ENCODE results near the gene CCSER1. TPM values are rescaled to one million over a fixed set of nuclear protein-coding genes. Genes with fewer than 3 reads are reported as not detected.

The CCSER1 gene
- polyA plus RNA-seq, 1 donor from 2014 or later, result 20.8 TPM

GRCh38 chr4:90148574-90149148 is 21.5 kb downstream of the CCSER1 start:
- Histone ChIP-seq H3K27ac (ENCODE audit: low read length) (no peak overlapping the region), H3K9ac (ENCODE audit: low read length) (no peak overlapping the region), H3K9me2 (ENCODE audit: insufficient read depth, low read length) (no peaks in the 10 kb centered on the region), H3K36me3 (ENCODE audit: insufficient read depth, low read length) (no peaks in the 10 kb centered on the region), H4K20me1 (ENCODE audit: insufficient read depth) (no peaks in the 10 kb centered on the region), H3K79me2 (replicated peaks; ENCODE audit: insufficient read depth, low read length) (peaks cover 13% of the 10 kb centered on the region), H3K27me3 (ENCODE audit: insufficient read depth, low read depth, low read length) (no peaks in the 10 kb centered on the region), H3K9me3 (ENCODE audit: low read length) (no peaks in the 10 kb centered on the region), H2AFZ (ENCODE audit: low read depth, low read length) (no peak overlapping the region), H3K4me3 (ENCODE audit: low read length) (no peak overlapping the region), H3F3A (ENCODE audit: insufficient read depth, low read length, poor library complexity, severe bottlenecking) (no peaks in the 10 kb centered on the region), H3K4me2 (ENCODE audit: low read length) (no peak overlapping the region)
- TF ChIP-seq EP300 (conservative IDR thresholded peaks at IDR 0.05; ENCODE audit: poor library complexity, severe bottlenecking) (no peak), CTCF (IDR thresholded peaks at IDR 0.05; ENCODE audit: poor library complexity, severe bottlenecking) (no peak), EZH2 (IDR thresholded peaks at IDR 0.05; ENCODE audit: borderline replicate concordance, insufficient read depth, low read length, poor library complexity, severe bottlenecking) (no peak), TAF1 (IDR thresholded peaks at IDR 0.05; ENCODE audit: low read depth) (no peak), MXI1 (conservative IDR thresholded peaks at IDR 0.05; ENCODE audit: poor library complexity, severe bottlenecking) (no peak), SMC3 (conservative IDR thresholded peaks at IDR 0.05; ENCODE audit: poor library complexity) (no peak), POLR2AphosphoS5 (IDR thresholded peaks at IDR 0.05) (no peak), RAD21 (conservative IDR thresholded peaks at IDR 0.05) (no peak), REST (IDR thresholded peaks at IDR 0.05; ENCODE audit: borderline replicate concordance) (no peak)

GRCh38 chr4:90152024-90152423 is 24.8 kb downstream of the CCSER1 start:
- no peak overlapping the region for H3K27ac ChIP-seq (ENCODE audit: low read length)
- no peaks in the 10 kb centered on the region for H3K9me2 ChIP-seq (ENCODE audit: insufficient read depth, low read length)
- H3K4me3 ChIP-seq (ENCODE audit: low read length), result no peak overlapping the region
- H3K27me3 ChIP-seq (ENCODE audit: insufficient read depth, low read depth, low read length), result no peaks in the 10 kb centered on the region
- no peaks in the 10 kb centered on the region for H3F3A ChIP-seq (ENCODE audit: insufficient read depth, low read length, poor library complexity, severe bottlenecking)
- no peaks in the 10 kb centered on the region for H4K20me1 ChIP-seq (ENCODE audit: insufficient read depth)
- H2AFZ ChIP-seq (ENCODE audit: low read depth, low read length), result no peak overlapping the region
- no peaks in the 10 kb centered on the region for H3K9me3 ChIP-seq (ENCODE audit: low read length)
- TF ChIP-seq CTCF (IDR thresholded peaks at IDR 0.05; ENCODE audit: poor library complexity, severe bottlenecking) (no peak), SMC3 (conservative IDR thresholded peaks at IDR 0.05; ENCODE audit: poor library complexity) (no peak), TAF1 (IDR thresholded peaks at IDR 0.05; ENCODE audit: low read depth) (no peak), RAD21 (conservative IDR thresholded peaks at IDR 0.05) (no peak), EP300 (conservative IDR thresholded peaks at IDR 0.05; ENCODE audit: poor library complexity, severe bottlenecking) (no peak)
- no peak overlapping the region for H3K9ac ChIP-seq (ENCODE audit: low read length)
- H3K79me2 ChIP-seq (replicated peaks; ENCODE audit: insufficient read depth, low read length), result no peaks in the 10 kb centered on the region
- no peak overlapping the region for H3K4me2 ChIP-seq (ENCODE audit: low read length)
- H3K36me3 ChIP-seq (ENCODE audit: insufficient read depth, low read length), result no peaks in the 10 kb centered on the region

Measured in neural cell (in vitro differentiated cells).